ENCODE results near the gene MRPL19.

MRPL19 gene

DNA sequence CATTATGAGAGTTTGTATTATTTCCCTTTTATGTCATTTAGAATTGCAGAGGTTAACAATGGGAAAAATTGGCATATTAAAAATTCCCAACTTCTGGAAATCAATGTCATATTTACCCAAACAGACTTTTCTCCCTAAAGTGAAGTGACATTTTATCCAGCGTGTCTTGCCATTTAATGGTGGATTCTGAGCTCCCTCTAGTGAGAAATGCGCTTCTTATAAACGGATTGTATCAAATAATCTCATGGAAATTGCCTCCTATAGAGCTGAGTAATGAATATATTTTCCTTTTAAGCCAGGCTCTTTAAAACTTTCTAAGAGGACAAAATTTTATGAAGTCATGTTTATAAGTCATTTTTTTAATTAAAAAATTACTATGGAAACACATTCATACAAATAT, 69.8 kb downstream of the MRPL19 start:
- Histone ChIP-seq H2AFZ (ENCODE audit: low read depth, low read length) (no peak overlapping the region), H3K27ac (ENCODE audit: low read length) (no peak overlapping the region), H3K9me3 (ENCODE audit: insufficient read depth, low read length) (no peaks in the 10 kb centered on the region), H3K4me3 (ENCODE audit: low read length) (no peak overlapping the region), H3K4me1 (ENCODE audit: low read length) (peaks cover 2% of the 10 kb centered on the region), H3K27me3 (ENCODE audit: low read depth, low read length) (0 out of 2 replicates have a peak, but pooled peaks cover under 1% of the 10 kb centered on the region), H3K79me2 (ENCODE audit: low read length) (0 out of 2 replicates have a peak, but pooled peaks cover 2% of the 10 kb centered on the region), H3K9ac (ENCODE audit: low read length) (no peak overlapping the region), H4K20me1 (ENCODE audit: insufficient read depth, low read length) (no peaks in the 10 kb centered on the region), H3K36me3 (replicated peaks; ENCODE audit: low read depth, low read length) (no peaks in the 10 kb centered on the region), H3K4me2 (ENCODE audit: low read length) (no peak overlapping the region)
- TF ChIP-seq EZH2phosphoT487 (IDR thresholded peaks at IDR 0.05; ENCODE audit: low read depth), result no peak
- TF ChIP-seq, protein P1, sequence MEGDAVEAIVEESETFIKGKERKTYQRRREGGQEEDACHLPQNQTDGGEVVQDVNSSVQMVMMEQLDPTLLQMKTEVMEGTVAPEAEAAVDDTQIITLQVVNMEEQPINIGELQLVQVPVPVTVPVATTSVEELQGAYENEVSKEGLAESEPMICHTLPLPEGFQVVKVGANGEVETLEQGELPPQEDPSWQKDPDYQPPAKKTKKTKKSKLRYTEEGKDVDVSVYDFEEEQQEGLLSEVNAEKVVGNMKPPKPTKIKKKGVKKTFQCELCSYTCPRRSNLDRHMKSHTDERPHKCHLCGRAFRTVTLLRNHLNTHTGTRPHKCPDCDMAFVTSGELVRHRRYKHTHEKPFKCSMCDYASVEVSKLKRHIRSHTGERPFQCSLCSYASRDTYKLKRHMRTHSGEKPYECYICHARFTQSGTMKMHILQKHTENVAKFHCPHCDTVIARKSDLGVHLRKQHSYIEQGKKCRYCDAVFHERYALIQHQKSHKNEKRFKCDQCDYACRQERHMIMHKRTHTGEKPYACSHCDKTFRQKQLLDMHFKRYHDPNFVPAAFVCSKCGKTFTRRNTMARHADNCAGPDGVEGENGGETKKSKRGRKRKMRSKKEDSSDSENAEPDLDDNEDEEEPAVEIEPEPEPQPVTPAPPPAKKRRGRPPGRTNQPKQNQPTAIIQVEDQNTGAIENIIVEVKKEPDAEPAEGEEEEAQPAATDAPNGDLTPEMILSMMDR (IDR thresholded peaks at IDR 0.05; ENCODE audit: low read depth, low read length), result 0 out of 2 replicates have a peak, but pooled peaks have one; percentile 5

DNA sequence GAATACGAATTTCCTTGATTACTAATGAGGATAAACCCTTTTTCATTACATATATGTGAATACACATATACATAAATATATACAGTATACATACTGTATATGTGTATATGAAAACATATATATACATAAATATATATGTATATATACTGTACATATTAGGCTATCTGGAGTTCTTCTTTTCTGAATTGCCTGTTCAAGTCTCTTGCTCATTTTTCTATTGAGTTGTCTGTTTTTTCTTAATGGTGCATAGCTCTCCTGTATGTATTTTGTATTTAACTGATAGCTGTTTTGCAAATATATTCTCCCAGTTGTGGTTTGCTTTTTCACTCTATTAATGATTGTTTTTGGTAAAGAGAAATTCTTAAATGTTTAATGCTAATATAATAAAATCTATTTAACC, 73.0 kb downstream of the MRPL19 start:
- H4K20me1 ChIP-seq (ENCODE audit: insufficient read depth, low read length), result no peaks in the 10 kb centered on the region
- H2AFZ ChIP-seq (ENCODE audit: low read depth, low read length), result no peak overlapping the region
- H3K36me3 ChIP-seq (replicated peaks; ENCODE audit: low read depth, low read length), result no peaks in the 10 kb centered on the region
- no peak overlapping the region for H3K4me2 ChIP-seq (ENCODE audit: low read length)
- no peaks in the 10 kb centered on the region for H3K9me3 ChIP-seq (ENCODE audit: insufficient read depth, low read length)
- no peak for TF ChIP-seq EZH2phosphoT487 (IDR thresholded peaks at IDR 0.05; ENCODE audit: low read depth)
- TF ChIP-seq, protein P1 (IDR thresholded peaks at IDR 0.05; ENCODE audit: low read depth, low read length), result no peak
- H3K79me2 ChIP-seq (ENCODE audit: low read length), result no peaks in the 10 kb centered on the region
- no peak overlapping the region for H3K9ac ChIP-seq (ENCODE audit: low read length)
- no peak overlapping the region for H3K4me3 ChIP-seq (ENCODE audit: low read length)
- H3K27me3 ChIP-seq (ENCODE audit: low read depth, low read length), result 0 out of 2 replicates have a peak, but pooled peaks cover 4% of the 10 kb centered on the region
- H3K27ac ChIP-seq (ENCODE audit: low read length), result no peak overlapping the region
- no peaks in the 10 kb centered on the region for H3K4me1 ChIP-seq (ENCODE audit: low read length)

DNA sequence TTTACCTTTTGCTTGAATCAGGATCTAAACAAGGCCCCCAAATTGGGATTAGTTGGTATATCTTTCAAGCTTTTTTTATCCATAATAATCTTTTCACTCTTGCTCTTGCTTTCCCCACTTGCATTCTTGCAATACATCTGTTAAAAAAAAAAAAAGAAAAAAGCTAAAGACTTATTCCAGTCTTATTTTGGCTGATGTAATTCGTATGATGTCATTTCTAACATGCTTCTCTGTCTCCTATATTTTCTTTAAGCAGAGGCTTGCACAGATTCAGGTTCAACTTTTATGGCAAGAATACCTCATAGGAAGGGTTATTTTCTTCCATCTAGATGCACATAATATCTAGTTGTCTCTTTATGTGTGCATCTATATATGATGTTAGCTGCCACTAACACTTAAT, 73.9 kb downstream of the MRPL19 start:
- no peaks in the 10 kb centered on the region for H3K79me2 ChIP-seq (ENCODE audit: low read length)
- no peak overlapping the region for H3K9ac ChIP-seq (ENCODE audit: low read length)
- no peaks in the 10 kb centered on the region for H3K4me1 ChIP-seq (ENCODE audit: low read length)
- TF ChIP-seq EZH2phosphoT487 (IDR thresholded peaks at IDR 0.05; ENCODE audit: low read depth), result no peak
- TF ChIP-seq, protein P1 (IDR thresholded peaks at IDR 0.05; ENCODE audit: low read depth, low read length), result no peak
- H3K9me3 ChIP-seq (ENCODE audit: insufficient read depth, low read length), result no peaks in the 10 kb centered on the region
- no peaks in the 10 kb centered on the region for H4K20me1 ChIP-seq (ENCODE audit: insufficient read depth, low read length)
- H3K27ac ChIP-seq (ENCODE audit: low read length), result no peak overlapping the region
- no peak overlapping the region for H3K4me3 ChIP-seq (ENCODE audit: low read length)
- no peak overlapping the region for H2AFZ ChIP-seq (ENCODE audit: low read depth, low read length)
- H3K27me3 ChIP-seq (ENCODE audit: low read depth, low read length), result 0 out of 2 replicates have a peak, but pooled peaks cover 4% of the 10 kb centered on the region
- H3K4me2 ChIP-seq (ENCODE audit: low read length), result no peak overlapping the region
- H3K36me3 ChIP-seq (replicated peaks; ENCODE audit: low read depth, low read length), result no peaks in the 10 kb centered on the region

DNA sequence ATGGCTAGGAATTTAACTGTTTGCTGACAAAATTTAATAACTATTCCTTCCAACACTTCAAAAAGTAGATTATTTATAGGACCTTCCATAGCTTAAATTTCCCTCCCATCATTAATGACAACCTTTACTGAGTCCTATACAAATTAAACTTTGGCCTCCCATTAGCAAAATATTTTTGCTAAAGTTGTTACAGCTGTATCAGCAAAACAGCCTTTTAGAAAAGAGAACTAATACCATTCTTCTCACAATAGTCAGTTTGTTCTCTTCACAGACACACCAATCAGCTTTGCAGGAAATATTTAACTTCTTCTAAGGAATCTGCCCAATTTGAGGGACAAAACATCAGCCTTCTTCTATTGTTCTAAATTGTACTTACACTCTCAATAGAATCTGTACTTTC, 76.1 kb downstream of the MRPL19 start:
- Histone ChIP-seq H4K20me1 (ENCODE audit: insufficient read depth, low read length) (no peaks in the 10 kb centered on the region), H3K79me2 (ENCODE audit: low read length) (no peaks in the 10 kb centered on the region), H3K36me3 (replicated peaks; ENCODE audit: low read depth, low read length) (no peaks in the 10 kb centered on the region), H3K4me2 (ENCODE audit: low read length) (no peak overlapping the region), H3K27me3 (ENCODE audit: low read depth, low read length) (0 out of 2 replicates have a peak, but pooled peaks cover 4% of the 10 kb centered on the region), H2AFZ (ENCODE audit: low read depth, low read length) (no peak overlapping the region), H3K4me1 (ENCODE audit: low read length) (no peaks in the 10 kb centered on the region), H3K4me3 (ENCODE audit: low read length) (no peak overlapping the region), H3K9ac (ENCODE audit: low read length) (no peak overlapping the region), H3K27ac (ENCODE audit: low read length) (no peak overlapping the region), H3K9me3 (ENCODE audit: insufficient read depth, low read length) (no peaks in the 10 kb centered on the region)
- TF ChIP-seq EZH2phosphoT487 (IDR thresholded peaks at IDR 0.05; ENCODE audit: low read depth), result no peak
- TF ChIP-seq, protein P1 (IDR thresholded peaks at IDR 0.05; ENCODE audit: low read depth, low read length), result no peak

Measured in OCI-LY3 (cell line).